Ascending aorta (tissue), 2 donors: ENCODE measurements around the gene METRN. TPM values are rescaled to one million over a fixed set of nuclear protein-coding genes. Genes with fewer than 3 reads are reported as not detected.

ENCODE experiments used
- DNase-seq, 2 donors: peaks; one replicate each; pipeline ENCODE4 v3.0.0-alpha.2; 2019; ENCODE audit warnings: low spot score in 2 of 2
- H3K27ac ChIP-seq, 2 donors: fragments of 200-600 bp; sonication (generic); one replicate each; pipeline ENCODE4 v1.5.1; 2016 to 2017; ENCODE audit warnings: mild to moderate bottlenecking in 1 of 2
- H3K27me3 ChIP-seq: fragments of 200-600 bp; sonication (generic); one replicate; pipeline ENCODE4 v1.5.1; 2017
- H3K36me3 ChIP-seq, 2 donors: fragments of 200-600 bp; sonication (generic); one replicate each; pipeline ENCODE4 v1.5.1; 2016
- H3K4me1 ChIP-seq, 2 donors: fragments of 200-600 bp; sonication (generic); one replicate each; pipeline ENCODE4 v1.5.1; 2016 to 2017; ENCODE audit warnings: mild to moderate bottlenecking in 1 of 2
- H3K4me3 ChIP-seq, 2 donors: fragments of 200-600 bp; sonication (generic); one replicate each; pipeline ENCODE4 v1.5.1; 2016 to 2017; ENCODE audit warnings: mild to moderate bottlenecking in 1 of 2
- H3K9me3 ChIP-seq, 2 donors: fragments of 200-600 bp; sonication (generic); one replicate each; pipeline ENCODE4 v1.5.1; 2016
- CTCF ChIP-seq, 3 experiments: fragments of 200-600 bp in 2 of 3; fragments of 450-650 bp in 1 of 3; sonication (generic) in 2 of 3; IDR thresholded peaks; one replicate each; pipeline ENCODE4 v1.5.1; 2016 to 2019; ENCODE audit warnings: antibody characterized with exemption in 3 of 3, mild to moderate bottlenecking in 1 of 3, moderate library complexity in 1 of 3
- intact Hi-C: fragments of 100-400 bp; cut with DNase I; formaldehyde crosslinking; loops from one replicate; pipeline ENCODE4 v1.15.1; 2023
- total RNA-seq: library from RNA; depleted of rRNA; stranded (reverse); fragments of >200 nt; gene quantifications from one replicate; pipeline ENCODE4 v1.1.0, GENCODE V29; 2016

METRN gene
- total RNA-seq, 1 donor from 2014 or later = 118 TPM

GRCh38 chr16:672851-673250 lies 42.1 kb upstream of the METRN start:
- peaks cover 45% of the 10 kb centered on the region in 2 donors for H3K36me3 ChIP-seq
- no peak overlapping the region for H3K27ac ChIP-seq
- intact Hi-C loops = no loop called here
- no peaks in the 10 kb centered on the region for H3K27me3 ChIP-seq
- no peaks in the 10 kb centered on the region for H3K9me3 ChIP-seq
- no peak for TF ChIP-seq CTCF (IDR thresholded peaks at IDR 0.05)
- H3K4me3 ChIP-seq = no peak overlapping the region
- H3K4me1 ChIP-seq = peaks cover 0 to 15% of the 10 kb centered on the region in 2 donors
- no peak for DNase-seq

DNA sequence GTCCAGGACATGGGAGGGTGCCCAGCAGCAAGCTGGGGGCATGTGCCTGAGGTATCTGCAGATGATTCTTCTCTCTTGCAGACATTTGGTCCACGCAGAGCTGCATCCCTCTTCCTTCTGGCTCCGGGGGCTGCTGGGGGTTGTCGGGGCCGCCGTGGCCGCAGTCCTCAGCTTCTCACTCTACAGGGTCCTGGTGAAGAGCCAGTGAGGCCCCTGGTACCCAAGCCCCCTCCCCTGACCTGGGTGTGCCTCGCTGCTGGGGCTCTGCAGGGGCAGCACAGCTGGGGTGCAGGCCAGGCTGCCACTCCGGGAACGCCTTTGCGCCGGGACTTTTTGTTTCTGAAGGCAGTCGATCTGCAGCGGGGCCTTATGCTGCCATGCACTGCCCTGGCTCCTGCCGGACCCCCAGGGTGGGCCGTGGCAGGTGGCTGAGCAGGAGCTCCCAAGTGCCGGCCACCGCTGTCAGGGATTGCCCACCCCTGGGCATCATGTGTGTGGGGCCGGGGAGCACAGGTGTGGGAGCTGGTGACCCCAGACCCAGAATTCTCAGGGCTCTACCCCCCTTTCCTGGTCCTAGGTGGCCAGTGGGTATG lies 41.4 kb upstream of the METRN start:
- Histone ChIP-seq H3K4me3 (no peak overlapping the region), H3K27ac (no peak overlapping the region), H3K9me3 (no peaks in the 10 kb centered on the region), H3K4me1 (peaks cover 0 to 15% of the 10 kb centered on the region in 2 donors), H3K27me3 (no peaks in the 10 kb centered on the region), H3K36me3 (peaks cover 45% of the 10 kb centered on the region in 2 donors)
- TF ChIP-seq CTCF (IDR thresholded peaks at IDR 0.05) = no peak
- DNase-seq = no peak
- intact Hi-C loops = no loop called here

GRCh38 chr16:674214-674881 lies 40.6 kb upstream of the METRN start:
- no peak for TF ChIP-seq CTCF (IDR thresholded peaks at IDR 0.05)
- peaks cover 0 to 7% of the 10 kb centered on the region in 2 donors for H3K4me1 ChIP-seq
- H3K27ac ChIP-seq = no peak overlapping the region
- intact Hi-C loops = no loop called here
- H3K27me3 ChIP-seq = no peaks in the 10 kb centered on the region
- peaks cover 44 to 45% of the 10 kb centered on the region in 2 donors for H3K36me3 ChIP-seq
- no peak overlapping the region for H3K4me3 ChIP-seq
- DNase-seq = no peak
- no peaks in the 10 kb centered on the region for H3K9me3 ChIP-seq

DNA sequence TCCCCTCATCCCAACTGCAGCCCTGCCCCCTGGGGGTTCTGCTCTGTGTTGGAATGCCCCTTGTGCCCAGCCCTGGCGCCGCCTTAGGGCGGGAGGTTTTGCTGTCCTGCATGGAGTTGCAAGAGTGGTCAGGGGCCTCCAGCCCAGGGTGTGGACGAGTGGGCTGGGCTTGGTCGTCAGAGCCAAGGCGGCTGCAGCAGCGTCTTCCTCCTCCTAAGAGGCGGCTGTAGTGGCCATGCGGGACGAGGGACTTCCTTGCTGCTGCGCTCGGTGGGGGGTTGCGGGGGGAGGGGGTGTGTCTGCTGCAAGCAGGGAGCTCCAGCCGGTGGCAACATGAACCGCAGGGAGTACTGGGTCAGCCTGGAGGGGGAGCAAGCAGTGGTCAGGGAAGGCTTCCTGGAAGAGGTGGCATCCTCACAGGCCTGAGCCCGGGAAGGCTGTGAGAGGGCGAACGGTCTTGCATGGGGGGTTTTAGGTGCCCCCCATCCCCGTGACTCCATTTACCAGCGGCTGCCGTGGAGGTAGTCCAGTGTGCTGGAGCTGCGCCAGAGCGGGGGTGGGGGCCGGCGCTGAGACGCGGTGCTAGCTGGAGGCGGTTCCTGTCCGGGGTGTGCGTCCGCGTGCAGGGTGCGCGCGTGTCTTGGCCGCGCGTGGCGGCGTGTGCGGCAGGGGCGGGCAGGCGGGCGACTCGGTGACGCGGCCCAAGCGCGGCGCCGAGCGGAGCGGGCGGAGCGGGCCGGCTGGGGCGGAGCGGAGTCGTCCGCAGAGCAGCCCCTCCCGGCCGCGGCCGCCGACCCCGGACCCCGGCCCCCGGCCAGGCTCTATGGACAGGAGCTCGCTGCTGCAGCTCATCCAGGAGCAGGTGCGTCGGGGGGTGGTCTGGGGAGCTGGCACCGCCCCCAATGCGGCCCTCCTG lies 39.7 kb upstream of the METRN start, which contains the start of gene RHBDL1:
Gene RHBDL1 (plus strand): TSS at position 704 of the 916 bp plus-strand sequence. CDS start 120 bp downstream, at position 824.
- H3K36me3 ChIP-seq = peaks cover 36% of the 10 kb centered on the region in 2 donors
- intact Hi-C loops = no loop called here
- H3K9me3 ChIP-seq = no peaks in the 10 kb centered on the region
- DNase-seq = no peak
- TF ChIP-seq CTCF (IDR thresholded peaks at IDR 0.05) = no peak
- peak within 1 kb of the TSS; percentile 48 to 56 for H3K4me3 ChIP-seq
- H3K4me1 ChIP-seq = peaks cover 0 to 7% of the 10 kb centered on the region in 2 donors
- H3K27ac ChIP-seq = no peak within 1 kb of the TSS
- no peaks in the 10 kb centered on the region for H3K27me3 ChIP-seq

- no peak for TF ChIP-seq CTCF (IDR thresholded peaks at IDR 0.05)
- no peak for DNase-seq
Observed at GRCh38 chr16:675884-676564, 38.9 kb upstream of the METRN start.

More at GRCh38 chr16:675884-676564, 38.9 kb upstream of the METRN start:
- intact Hi-C loops = no loop called here
- Histone ChIP-seq H3K4me1 (peaks cover 6 to 11% of the 10 kb centered on the region in 2 donors), H3K27ac (no peak overlapping the region), H3K36me3 (peaks cover 28% of the 10 kb centered on the region in 2 donors), H3K9me3 (no peaks in the 10 kb centered on the region), H3K27me3 (no peaks in the 10 kb centered on the region), H3K4me3 (peak overlapping the region; percentile 48 to 56)
